ENCODE data around the gene KIAA1328.

- TF ChIP-seq POLR2A (IDR thresholded peaks at IDR 0.05; ENCODE audit: low read depth) (no peak), CTCF (IDR thresholded peaks at IDR 0.05) (no peak), POLR2AphosphoS5 (IDR thresholded peaks at IDR 0.05) (no peak), EP300 (IDR thresholded peaks at IDR 0.05) (no peak)
Observed at GRCh38 chr18:37019157-37019827, 190.4 kb downstream of the KIAA1328 start.
